ENCODE results near the gene TFDP2.

DNA sequence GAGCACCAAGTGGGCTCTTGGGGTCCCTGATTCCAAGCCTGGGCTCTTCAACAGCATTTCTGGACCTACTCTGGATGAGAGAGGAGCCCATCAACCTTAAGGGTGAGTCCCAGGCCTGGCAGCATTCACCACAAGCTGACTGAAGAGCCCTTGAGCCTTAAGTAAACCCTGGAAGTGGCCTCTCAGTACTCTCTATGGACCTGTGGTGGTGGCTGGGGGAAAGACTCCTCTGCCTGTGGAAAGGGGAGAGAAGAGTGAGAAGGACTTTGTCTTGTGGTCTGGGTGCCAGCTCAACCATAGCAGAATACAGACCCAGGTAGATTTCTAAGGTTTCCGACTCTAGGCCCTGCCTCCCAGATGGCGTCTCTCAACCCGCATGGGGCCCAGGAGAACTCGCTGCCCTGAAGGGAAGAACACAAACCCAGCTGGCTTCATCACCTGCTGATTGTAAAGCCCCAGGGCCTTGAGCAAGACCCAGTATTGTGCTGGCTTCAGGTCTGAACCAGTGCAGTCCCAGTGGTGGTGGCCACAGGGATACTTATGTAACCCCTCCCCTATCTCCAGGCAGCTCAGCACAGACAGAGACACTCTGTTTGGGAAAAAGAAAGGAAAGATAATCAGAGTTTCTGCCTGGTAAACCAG is 71.4 kb downstream of the TFDP2 start:
- TF ChIP-seq POLR2AphosphoS5 (IDR thresholded peaks at IDR 0.05; ENCODE audit: low read depth) (no peak), CTCF (IDR thresholded peaks at IDR 0.05; ENCODE audit: insufficient read depth, low read length) (no peak), SPI1 (IDR thresholded peaks at IDR 0.05; ENCODE audit: borderline replicate concordance, low read depth) (no peak)
